Astrocyte (in vitro differentiated cells and primary cell): ENCODE measurements around the gene EIF3L. TPM values are rescaled to one million over a fixed set of nuclear protein-coding genes. Genes with fewer than 3 reads are reported as not detected.
A peak's percentile ranks its signal among the peaks of the same experiment; 100 is the strongest.

Experiments used
- DNase-seq: peaks from one replicate; pipeline ENCODE4 v3.0.0-alpha.2; 2010; ENCODE audit warnings: low read depth
- FAIRE-seq: peaks from 2 replicates; lab custom pipeline; 2011; peaks lifted over from hg19 to GRCh38; lab: Jason Lieb, UNC
- H2AFZ ChIP-seq: 2 replicates; pipeline ENCODE4 v1.6.0; 2012; ENCODE audit warnings: low read depth, low read length, inconsistent platforms
- H3K27ac ChIP-seq: 2 replicates; pipeline ENCODE4 v1.5.1; 2011; ENCODE audit warnings: low read depth, low read length, inconsistent platforms
- H3K27me3 ChIP-seq: 2 replicates; pipeline ENCODE4 v1.6.0; 2011; ENCODE audit warnings: low read length, inconsistent platforms; ENCODE audit not compliant: insufficient read depth
- H3K36me3 ChIP-seq: 2 replicates; pipeline ENCODE4 v1.5.1; 2011; ENCODE audit warnings: low read length, inconsistent platforms; ENCODE audit not compliant: insufficient read depth
- H3K4me1 ChIP-seq: 2 replicates; pipeline ENCODE4 v1.5.1; 2011; ENCODE audit warnings: low read length, inconsistent platforms; ENCODE audit not compliant: insufficient read depth
- H3K4me2 ChIP-seq: 2 replicates; pipeline ENCODE4 v1.6.0; 2012; ENCODE audit warnings: low read length, inconsistent platforms
- H3K4me3 ChIP-seq: 2 replicates; pipeline ENCODE4 v1.5.1; 2011; ENCODE audit warnings: low read depth, mild to moderate bottlenecking, low read length, inconsistent platforms; ENCODE audit not compliant: insufficient read depth
- H3K79me2 ChIP-seq: 2 replicates; pipeline ENCODE4 v1.6.0; 2012; ENCODE audit warnings: mild to moderate bottlenecking, low read length, inconsistent platforms; ENCODE audit not compliant: insufficient read depth
- H3K9ac ChIP-seq: 2 replicates; pipeline ENCODE4 v1.6.0; 2012; ENCODE audit warnings: mild to moderate bottlenecking, low read length, inconsistent platforms
- H3K9me3 ChIP-seq: 2 replicates; pipeline ENCODE4 v1.5.1; 2012; ENCODE audit warnings: low read depth, mild to moderate bottlenecking, low read length, inconsistent platforms; ENCODE audit not compliant: insufficient read depth
- H4K20me1 ChIP-seq: 2 replicates; pipeline ENCODE4 v1.6.0; 2012; ENCODE audit warnings: low read length, inconsistent platforms; ENCODE audit not compliant: insufficient read depth
- H3K27ac Mint-ChIP-seq: one replicate; pipeline ENCODE4 v1.8.0; 2021; ENCODE audit warnings: mild to moderate bottlenecking, mixed read lengths; ENCODE audit not compliant: unreplicated experiment
- H3K27me3 Mint-ChIP-seq: one replicate; pipeline ENCODE4 v1.8.0; 2021; ENCODE audit warnings: low read depth, mixed read lengths; ENCODE audit not compliant: unreplicated experiment
- H3K36me3 Mint-ChIP-seq: one replicate; pipeline ENCODE4 v1.8.0; 2021; ENCODE audit warnings: low read depth, mixed read lengths; ENCODE audit not compliant: unreplicated experiment
- H3K4me1 Mint-ChIP-seq: one replicate; pipeline ENCODE4 v1.8.0; 2021; ENCODE audit warnings: low read depth, mixed read lengths; ENCODE audit not compliant: unreplicated experiment
- H3K4me3 Mint-ChIP-seq: one replicate; pipeline ENCODE4 v1.8.0; 2021; ENCODE audit warnings: mild to moderate bottlenecking, moderate library complexity, mixed read lengths; ENCODE audit not compliant: unreplicated experiment
- H3K9me3 Mint-ChIP-seq: one replicate; pipeline ENCODE4 v1.8.0; 2021; ENCODE audit warnings: mild to moderate bottlenecking, mixed read lengths; ENCODE audit not compliant: unreplicated experiment
- EZH2 ChIP-seq: IDR thresholded peaks from 2 replicates; pipeline ENCODE4 v1.6.1; 2012; ENCODE audit warnings: mild to moderate bottlenecking, low read length, inconsistent platforms; ENCODE audit not compliant: insufficient read depth
- total RNA-seq: library from RNA; stranded (reverse); gene quantifications from 2 replicates; pipeline ENCODE4 v1.2.1, GENCODE V29; 2021
- TF ChIP-seq, protein P1 (sequence below): IDR thresholded peaks from 2 replicates; pipeline ENCODE4 v1.5.1; 2011; ENCODE audit warnings: low read depth, mild to moderate bottlenecking, inconsistent platforms, low read length, moderate library complexity; ENCODE audit not compliant: insufficient read depth

Gene EIF3L
- total RNA-seq, 1 donor from 2014 or later = 323 TPM

DNA sequence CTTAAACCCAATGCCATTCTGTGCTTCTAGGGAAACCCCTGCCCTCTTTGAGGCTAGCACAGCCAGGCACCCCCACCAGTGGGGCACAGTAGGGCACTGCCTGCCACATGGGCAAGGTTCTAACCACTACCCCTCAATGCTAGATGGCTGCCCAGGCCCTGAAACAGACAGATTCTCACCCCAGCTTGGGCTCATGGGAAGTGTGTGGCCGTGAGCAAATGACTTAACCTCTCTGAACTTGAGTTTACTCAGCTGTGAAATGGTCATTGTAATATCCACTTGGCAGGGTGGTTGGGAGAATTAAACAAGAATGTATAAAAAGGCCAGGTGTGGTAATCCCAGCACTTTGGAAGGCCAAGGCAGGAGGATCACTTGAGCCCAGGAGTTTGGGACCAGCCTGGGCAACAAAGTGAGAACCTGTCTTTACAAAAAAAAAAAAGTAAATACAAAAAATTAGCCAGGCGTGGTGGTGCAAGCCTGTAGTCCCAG lies 81.8 kb downstream of the EIF3L start:
- DNase-seq (no peak), FAIRE-seq (no peak)
- Histone ChIP-seq H2AFZ (no peak overlapping the region), H3K4me2 (no peak overlapping the region), H3K9me3 (no peaks in the 10 kb centered on the region), H3K9ac (peak overlapping the region; percentile 38), H3K27ac (no peak overlapping the region), H3K79me2 (peaks cover 13% of the 10 kb centered on the region), H4K20me1 (peaks cover 59% of the 10 kb centered on the region), H3K4me3 (no peak overlapping the region), H3K4me1 (peaks cover 20% of the 10 kb centered on the region), H3K27me3 (no peaks in the 10 kb centered on the region), H3K36me3 (peaks cover 14% of the 10 kb centered on the region)
- Mint-ChIP-seq H3K27me3 (no peaks in the 10 kb centered on the region), H3K4me1 (peaks cover 21% of the 10 kb centered on the region), H3K4me3 (no peak overlapping the region), H3K36me3 (peaks cover 16% of the 10 kb centered on the region), H3K9me3 (no peaks in the 10 kb centered on the region), H3K27ac (peak overlapping the region; percentile 53)
- TF ChIP-seq, protein P1, sequence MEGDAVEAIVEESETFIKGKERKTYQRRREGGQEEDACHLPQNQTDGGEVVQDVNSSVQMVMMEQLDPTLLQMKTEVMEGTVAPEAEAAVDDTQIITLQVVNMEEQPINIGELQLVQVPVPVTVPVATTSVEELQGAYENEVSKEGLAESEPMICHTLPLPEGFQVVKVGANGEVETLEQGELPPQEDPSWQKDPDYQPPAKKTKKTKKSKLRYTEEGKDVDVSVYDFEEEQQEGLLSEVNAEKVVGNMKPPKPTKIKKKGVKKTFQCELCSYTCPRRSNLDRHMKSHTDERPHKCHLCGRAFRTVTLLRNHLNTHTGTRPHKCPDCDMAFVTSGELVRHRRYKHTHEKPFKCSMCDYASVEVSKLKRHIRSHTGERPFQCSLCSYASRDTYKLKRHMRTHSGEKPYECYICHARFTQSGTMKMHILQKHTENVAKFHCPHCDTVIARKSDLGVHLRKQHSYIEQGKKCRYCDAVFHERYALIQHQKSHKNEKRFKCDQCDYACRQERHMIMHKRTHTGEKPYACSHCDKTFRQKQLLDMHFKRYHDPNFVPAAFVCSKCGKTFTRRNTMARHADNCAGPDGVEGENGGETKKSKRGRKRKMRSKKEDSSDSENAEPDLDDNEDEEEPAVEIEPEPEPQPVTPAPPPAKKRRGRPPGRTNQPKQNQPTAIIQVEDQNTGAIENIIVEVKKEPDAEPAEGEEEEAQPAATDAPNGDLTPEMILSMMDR = no peak
- no peak for TF ChIP-seq EZH2

DNA sequence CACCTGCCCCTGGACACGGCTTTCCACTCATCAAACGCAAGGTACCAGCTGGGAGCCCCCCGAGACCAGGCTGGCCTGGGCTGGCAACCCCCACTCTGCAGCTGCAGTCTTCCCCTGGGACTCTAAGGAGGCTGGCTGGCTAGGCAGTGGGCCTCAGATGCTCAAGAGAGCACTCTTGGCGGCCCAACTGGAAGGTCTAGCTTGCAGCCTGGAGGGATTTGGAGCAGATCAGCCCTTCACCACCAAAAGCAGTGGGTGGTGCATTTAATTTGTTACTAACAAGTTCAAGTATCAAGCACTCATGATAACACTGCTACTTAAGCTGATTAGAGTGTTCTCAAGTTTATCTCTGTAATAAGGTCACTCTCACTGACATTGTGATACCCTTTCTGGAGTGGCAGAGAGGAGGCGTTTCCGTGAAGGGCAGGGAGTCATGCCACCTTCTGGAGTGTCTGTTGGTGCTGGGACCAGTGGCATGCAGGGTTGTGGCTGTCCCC lies 82.7 kb downstream of the EIF3L start:
- Histone ChIP-seq H3K4me3 (no peak overlapping the region), H3K9ac (no peak overlapping the region), H3K36me3 (peaks cover 12% of the 10 kb centered on the region), H2AFZ (no peak overlapping the region), H3K4me1 (peaks cover 20% of the 10 kb centered on the region), H3K79me2 (peaks cover 13% of the 10 kb centered on the region), H3K27ac (no peak overlapping the region), H4K20me1 (peaks cover 62% of the 10 kb centered on the region), H3K4me2 (no peak overlapping the region), H3K9me3 (no peaks in the 10 kb centered on the region), H3K27me3 (no peaks in the 10 kb centered on the region)
- no peak overlapping the region for H3K27ac Mint-ChIP-seq
- TF ChIP-seq, protein P1 = no peak
- TF ChIP-seq EZH2 = no peak
- H3K36me3 Mint-ChIP-seq = peaks cover 20% of the 10 kb centered on the region
- H3K4me3 Mint-ChIP-seq = no peak overlapping the region
- FAIRE-seq (no peak), DNase-seq (no peak)
- H3K9me3 Mint-ChIP-seq = no peaks in the 10 kb centered on the region
- H3K4me1 Mint-ChIP-seq = peaks cover 21% of the 10 kb centered on the region
- no peaks in the 10 kb centered on the region for H3K27me3 Mint-ChIP-seq

DNA sequence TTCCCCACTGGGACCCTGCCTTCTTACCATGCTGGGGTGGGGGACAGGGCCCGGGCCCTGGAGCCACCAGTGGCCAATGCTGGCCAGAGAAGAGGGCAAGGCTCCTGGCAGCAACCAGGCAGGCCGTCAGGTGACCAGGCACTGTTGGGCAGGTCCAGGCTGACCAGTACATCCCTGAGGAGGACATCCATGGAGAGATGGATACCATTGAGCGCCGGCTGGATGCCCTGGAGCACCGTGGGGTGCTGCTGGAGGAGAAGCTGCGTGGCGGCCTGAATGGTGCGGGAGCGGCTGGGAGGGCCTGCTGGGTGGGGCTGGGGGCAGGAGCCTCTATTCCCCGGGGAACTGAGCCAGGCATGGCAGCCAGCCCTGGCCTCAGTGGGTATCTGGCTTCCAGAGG lies 83.2 kb downstream of the EIF3L start:
- H3K27me3 ChIP-seq = no peaks in the 10 kb centered on the region
- DNase-seq (no peak), FAIRE-seq (no peak)
- Mint-ChIP-seq H3K27ac (no peak overlapping the region), H3K27me3 (no peaks in the 10 kb centered on the region), H3K4me1 (peaks cover 21% of the 10 kb centered on the region), H3K4me3 (no peak overlapping the region), H3K9me3 (no peaks in the 10 kb centered on the region), H3K36me3 (peaks cover 20% of the 10 kb centered on the region)
- peaks cover 12% of the 10 kb centered on the region for H3K36me3 ChIP-seq
- no peak overlapping the region for H2AFZ ChIP-seq
- TF ChIP-seq, protein P1 = no peak
- TF ChIP-seq EZH2 = no peak
- H3K4me2 ChIP-seq = no peak overlapping the region
- H3K27ac ChIP-seq = no peak overlapping the region
- no peak overlapping the region for H3K9ac ChIP-seq
- H3K4me3 ChIP-seq = no peak overlapping the region
- H3K4me1 ChIP-seq = peaks cover 20% of the 10 kb centered on the region
- peaks cover 13% of the 10 kb centered on the region for H3K79me2 ChIP-seq
- H3K9me3 ChIP-seq = no peaks in the 10 kb centered on the region
- H4K20me1 ChIP-seq = peaks cover 62% of the 10 kb centered on the region
